ENCODE results near the gene RGS19.

Gene RGS19

GRCh38 chr20:64096535-64096934 lies 17.2 kb upstream of the RGS19 start:
- DNase-seq (ENCODE audit: low read depth, low spot score): no peak
- H3K4me3 ChIP-seq (ENCODE audit: low read depth, low read length): no peak overlapping the region
- CTCF ChIA-PET: no interaction called here
- POLR2A ChIA-PET: no interaction called here
- no peak for TF ChIP-seq CTCF (IDR thresholded peaks at IDR 0.05; ENCODE audit: insufficient read depth, low read length, missing control alignments)

GRCh38 chr20:64095927-64096326 lies 16.6 kb upstream of the RGS19 start:
- ChIA-PET POLR2A (no interaction called here), CTCF (no interaction called here)
- H3K4me3 ChIP-seq (ENCODE audit: low read depth, low read length): no peak overlapping the region
- no peak for DNase-seq (ENCODE audit: low read depth, low spot score)
- TF ChIP-seq CTCF (IDR thresholded peaks at IDR 0.05; ENCODE audit: insufficient read depth, low read length, missing control alignments): no peak

- ChIA-PET CTCF (interaction anchor here (0.7 kb wide), 1 partner anchor 31 kb away, joined by 3 read pairs; no protein-coding TSS in a partner anchor), POLR2A (no interaction called here)
- no peak for DNase-seq (ENCODE audit: low read depth, low spot score)
- H3K4me3 ChIP-seq (ENCODE audit: low read depth, low read length): no peak overlapping the region
- no peak for TF ChIP-seq CTCF (IDR thresholded peaks at IDR 0.05; ENCODE audit: insufficient read depth, low read length, missing control alignments)
These were observed 16.1 kb upstream of the RGS19 start for GRCh38 chr20:64095455-64095854.

- CTCF ChIA-PET: no interaction called here
- no peak overlapping the region for H3K4me3 ChIP-seq (ENCODE audit: low read depth, low read length)
- no peak for TF ChIP-seq CTCF (IDR thresholded peaks at IDR 0.05; ENCODE audit: insufficient read depth, low read length, missing control alignments)
- POLR2A ChIA-PET: no interaction called here
- DNase-seq (ENCODE audit: low read depth, low spot score): no peak
These were observed 13.7 kb upstream of the RGS19 start for GRCh38 chr20:64093013-64093503.

GRCh38 chr20:64092258-64093012 lies 13.1 kb upstream of the RGS19 start:
- no peak for DNase-seq (ENCODE audit: low read depth, low spot score)
- ChIA-PET CTCF (no interaction called here), POLR2A (no interaction called here)
- TF ChIP-seq CTCF (IDR thresholded peaks at IDR 0.05; ENCODE audit: insufficient read depth, low read length, missing control alignments): no peak
- H3K4me3 ChIP-seq (ENCODE audit: low read depth, low read length): no peak overlapping the region

- POLR2A ChIA-PET: no interaction called here
- no peak for TF ChIP-seq CTCF (IDR thresholded peaks at IDR 0.05; ENCODE audit: insufficient read depth, low read length, missing control alignments)
- CTCF ChIA-PET: no interaction called here
- H3K4me3 ChIP-seq (ENCODE audit: low read depth, low read length): no peak overlapping the region
- DNase-seq (ENCODE audit: low read depth, low spot score): no peak
These were observed 12.5 kb upstream of the RGS19 start for GRCh38 chr20:64091770-64092169.

Measured in AG04449 (cell line).